Breast epithelium (tissue), 4 donors: ENCODE data around the gene SLC35F1. TPM values are rescaled to one million over a fixed set of nuclear protein-coding genes. Genes with fewer than 3 reads are reported as not detected.

ENCODE experiments used
- DNase-seq, 2 donors: peaks; one replicate each; pipeline ENCODE4 v3.0.0-alpha.2; 2019; ENCODE audit warnings: low spot score in 2 of 2
- H3K27ac ChIP-seq, 2 donors: fragments of 200-600 bp; sonication (generic) in 1 of 2; one replicate each; pipeline ENCODE4 v1.5.1; 2016 to 2019; ENCODE audit warnings: mild to moderate bottlenecking in 1 of 2
- H3K27me3 ChIP-seq, 2 donors: fragments of 200-600 bp; sonication (generic) in 1 of 2; one replicate each; pipeline versions ENCODE4 v1.5.1 to v1.6.0; 2017 to 2019; ENCODE audit warnings: control low read depth in 1 of 2, mild to moderate bottlenecking in 1 of 2
- H3K36me3 ChIP-seq: fragments of 200-600 bp; one replicate; pipeline ENCODE4 v1.5.1; 2019
- H3K4me1 ChIP-seq, 2 donors: fragments of 200-600 bp; sonication (generic); one replicate each; pipeline ENCODE4 v1.5.1; 2016 to 2019; ENCODE audit warnings: control low read depth in 1 of 2
- H3K4me3 ChIP-seq, 3 donors: fragments of 200-600 bp; sonication (generic); 1 replicate in 2 of 3; 2 replicates in 1 of 3; pipeline ENCODE4 v1.5.1; 2016 to 2019; ENCODE audit warnings: mild to moderate bottlenecking in 3 of 3, moderate library complexity in 2 of 3
- H3K9me3 ChIP-seq, 2 donors: fragments of 200-600 bp; sonication (generic) in 1 of 2; one replicate each; pipeline ENCODE4 v1.5.1; 2016 to 2019; ENCODE audit warnings: control low read depth in 1 of 2
- CTCF ChIP-seq, 3 donors: fragments of 450-650 bp; IDR thresholded peaks; one replicate each; pipeline ENCODE4 v1.5.1; 2016 to 2017; ENCODE audit warnings: antibody characterized with exemption in 3 of 3, mild to moderate bottlenecking in 3 of 3, moderate library complexity in 3 of 3
- POLR2A ChIP-seq: fragments of 450-650 bp; IDR thresholded peaks from one replicate; pipeline ENCODE4 v1.6.1; 2016; ENCODE audit warnings: antibody characterized with exemption, mild to moderate bottlenecking, moderate library complexity
- POLR2AphosphoS5 ChIP-seq, 3 donors: sonication (generic); formaldehyde crosslinking; IDR thresholded peaks; one replicate each; pipeline ENCODE4 v1.6.1; 2017; ENCODE audit warnings: antibody characterized with exemption in 3 of 3
- intact Hi-C: fragments of 100-400 bp; cut with DNase I; formaldehyde crosslinking; loops from one replicate; pipeline ENCODE4 v1.15.1; 2023; ENCODE audit warnings: low total_unique reads
- total RNA-seq, 3 donors: library from RNA; depleted of rRNA; stranded (reverse); fragments of >200 nt; gene quantifications; one replicate each; pipeline ENCODE4 v1.1.0, GENCODE V29; 2016

Gene SLC35F1
- total RNA-seq, 3 donors from 2014 or later, result 0.66 to 2.5 (median 0.80) TPM

- Histone ChIP-seq H3K27me3 (no peaks in the 10 kb centered on the region), H3K36me3 (no peaks in the 10 kb centered on the region), H3K9me3 (no peaks in the 10 kb centered on the region), H3K27ac (no peak overlapping the region), H3K4me1 (no peaks in the 10 kb centered on the region), H3K4me3 (no peak overlapping the region)
- DNase-seq, result no peak
- TF ChIP-seq POLR2AphosphoS5 (IDR thresholded peaks at IDR 0.05) (no peak), CTCF (IDR thresholded peaks at IDR 0.05) (no peak), POLR2A (no peak)
- intact Hi-C loops, result no loop called here
Observed at GRCh38 chr6:118122801-118123200, 215.7 kb downstream of the SLC35F1 start.

- Histone ChIP-seq H3K4me3 (no peak overlapping the region), H3K4me1 (no peaks in the 10 kb centered on the region), H3K9me3 (no peaks in the 10 kb centered on the region), H3K27me3 (no peaks in the 10 kb centered on the region), H3K27ac (no peak overlapping the region), H3K36me3 (no peaks in the 10 kb centered on the region)
- intact Hi-C loops, result no loop called here
- no peak for DNase-seq
- TF ChIP-seq CTCF (IDR thresholded peaks at IDR 0.05) (no peak), POLR2AphosphoS5 (IDR thresholded peaks at IDR 0.05) (no peak), POLR2A (no peak)
Observed at GRCh38 chr6:118123503-118124037, 216.5 kb downstream of the SLC35F1 start.

- no peak overlapping the region for H3K4me3 ChIP-seq
- intact Hi-C loops, result no loop called here
- no peak overlapping the region for H3K27ac ChIP-seq
- H3K9me3 ChIP-seq, result no peaks in the 10 kb centered on the region
- no peaks in the 10 kb centered on the region for H3K4me1 ChIP-seq
- no peaks in the 10 kb centered on the region for H3K27me3 ChIP-seq
- DNase-seq, result no peak
- TF ChIP-seq POLR2AphosphoS5 (IDR thresholded peaks at IDR 0.05), result no peak
- TF ChIP-seq CTCF (IDR thresholded peaks at IDR 0.05), result no peak
- no peak for TF ChIP-seq POLR2A
- no peaks in the 10 kb centered on the region for H3K36me3 ChIP-seq
Observed at GRCh38 chr6:118124851-118125250, 217.8 kb downstream of the SLC35F1 start.

- Histone ChIP-seq H3K27ac (no peak overlapping the region), H3K4me1 (no peaks in the 10 kb centered on the region), H3K9me3 (no peaks in the 10 kb centered on the region), H3K4me3 (no peak overlapping the region), H3K27me3 (no peaks in the 10 kb centered on the region), H3K36me3 (no peaks in the 10 kb centered on the region)
- TF ChIP-seq POLR2A (no peak), CTCF (IDR thresholded peaks at IDR 0.05) (no peak), POLR2AphosphoS5 (IDR thresholded peaks at IDR 0.05) (no peak)
- DNase-seq, result no peak
- intact Hi-C loops, result no loop called here
Observed at GRCh38 chr6:118128755-118129154, 221.7 kb downstream of the SLC35F1 start.

GRCh38 chr6:118134206-118134605, 227.1 kb downstream of the SLC35F1 start:
- no peak overlapping the region for H3K4me3 ChIP-seq
- H3K9me3 ChIP-seq, result no peaks in the 10 kb centered on the region
- H3K36me3 ChIP-seq, result no peaks in the 10 kb centered on the region
- H3K27me3 ChIP-seq, result no peaks in the 10 kb centered on the region
- no peak overlapping the region for H3K27ac ChIP-seq
- H3K4me1 ChIP-seq, result no peaks in the 10 kb centered on the region
- intact Hi-C loops, result no loop called here
- DNase-seq, result no peak
- TF ChIP-seq CTCF (IDR thresholded peaks at IDR 0.05) (no peak), POLR2A (no peak), POLR2AphosphoS5 (IDR thresholded peaks at IDR 0.05) (no peak)
